Measurements from ENCODE around the gene PIMREG.

DNA sequence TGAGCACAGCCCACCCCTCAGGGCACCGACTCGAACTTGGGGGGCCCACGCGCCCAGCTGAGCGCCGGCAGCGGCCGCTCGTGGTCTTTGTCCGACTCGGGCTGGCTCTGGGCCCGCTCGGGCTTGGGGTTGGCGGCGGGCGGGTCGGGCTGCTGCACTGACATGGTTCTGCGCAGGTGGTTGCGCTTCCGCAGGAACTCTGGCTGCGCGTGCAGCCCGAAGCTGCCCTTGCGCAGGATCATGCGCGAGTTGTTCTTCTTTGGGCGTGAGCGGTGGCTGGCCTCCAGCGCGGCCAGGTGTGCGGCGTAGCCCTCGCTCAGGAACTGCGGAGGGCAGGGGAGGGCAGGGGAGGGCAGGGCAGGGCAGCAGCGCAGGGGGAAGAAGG, 11.1 kb downstream of the PIMREG start:
- TF ChIP-seq, protein P1, sequence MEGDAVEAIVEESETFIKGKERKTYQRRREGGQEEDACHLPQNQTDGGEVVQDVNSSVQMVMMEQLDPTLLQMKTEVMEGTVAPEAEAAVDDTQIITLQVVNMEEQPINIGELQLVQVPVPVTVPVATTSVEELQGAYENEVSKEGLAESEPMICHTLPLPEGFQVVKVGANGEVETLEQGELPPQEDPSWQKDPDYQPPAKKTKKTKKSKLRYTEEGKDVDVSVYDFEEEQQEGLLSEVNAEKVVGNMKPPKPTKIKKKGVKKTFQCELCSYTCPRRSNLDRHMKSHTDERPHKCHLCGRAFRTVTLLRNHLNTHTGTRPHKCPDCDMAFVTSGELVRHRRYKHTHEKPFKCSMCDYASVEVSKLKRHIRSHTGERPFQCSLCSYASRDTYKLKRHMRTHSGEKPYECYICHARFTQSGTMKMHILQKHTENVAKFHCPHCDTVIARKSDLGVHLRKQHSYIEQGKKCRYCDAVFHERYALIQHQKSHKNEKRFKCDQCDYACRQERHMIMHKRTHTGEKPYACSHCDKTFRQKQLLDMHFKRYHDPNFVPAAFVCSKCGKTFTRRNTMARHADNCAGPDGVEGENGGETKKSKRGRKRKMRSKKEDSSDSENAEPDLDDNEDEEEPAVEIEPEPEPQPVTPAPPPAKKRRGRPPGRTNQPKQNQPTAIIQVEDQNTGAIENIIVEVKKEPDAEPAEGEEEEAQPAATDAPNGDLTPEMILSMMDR (IDR thresholded peaks at IDR 0.05), result no peak
- TF ChIP-seq EP300 (IDR thresholded peaks at IDR 0.05), result no peak
- TF ChIP-seq POLR2AphosphoS5 (IDR thresholded peaks at IDR 0.05), result no peak
